Lower leg skin (tissue), 4 donors: ENCODE measurements around the gene ARHGDIG. TPM values are rescaled to one million over a fixed set of nuclear protein-coding genes. Genes with fewer than 3 reads are reported as not detected.

Source experiments
- DNase-seq, 2 donors: peaks; one replicate each; pipeline ENCODE4 v3.0.0-alpha.2; 2019; ENCODE audit warnings: low spot score in 2 of 2
- H3K4me3 ChIP-seq: fragments of 200-600 bp; sonication (generic); 2 replicates; pipeline ENCODE4 v1.5.1; 2017; ENCODE audit warnings: mild to moderate bottlenecking, low read depth; ENCODE audit not compliant: poor library complexity, severe bottlenecking
- CTCF ChIP-seq, 3 donors: fragments of 450-650 bp; IDR thresholded peaks; one replicate each; pipeline ENCODE4 v1.5.1; 2016; ENCODE audit warnings: antibody characterized with exemption in 3 of 3, mild to moderate bottlenecking in 3 of 3, moderate library complexity in 2 of 3
- POLR2A ChIP-seq, 2 donors: fragments of 450-650 bp; IDR thresholded peaks; one replicate each; pipeline ENCODE4 v1.6.1; 2016 to 2017; ENCODE audit warnings: antibody characterized with exemption in 2 of 2, mild to moderate bottlenecking in 1 of 2, moderate library complexity in 1 of 2
- WGBS, 2 donors: methylation state at CpG; one replicate each; pipeline ENCODE4 v1.1.5; 2018; 5-methylcytosine and 5-hydroxymethylcytosine counted together
- intact Hi-C: fragments of 100-400 bp; cut with DNase I; formaldehyde crosslinking; loops from one replicate; pipeline ENCODE4 v1.15.0; 2023; ENCODE audit warnings: low total_unique reads
- total RNA-seq, 4 donors: library from RNA; depleted of rRNA; stranded (reverse); fragments of >200 nt; gene quantifications; one replicate each; pipeline ENCODE4 v1.1.0, GENCODE V29; 2016

Gene ARHGDIG
- total RNA-seq, 4 donors from 2014 or later: not detected

GRCh38 chr16:242281-242680 is 38.1 kb upstream of the ARHGDIG start:
- DNase-seq: no peak
- WGBS, 2 donors: 92 to 93% methylated on average over 10 of the region's 10 CpGs
- intact Hi-C loops: no loop called here
- no peak for TF ChIP-seq CTCF (IDR thresholded peaks at IDR 0.05)
- no peak for TF ChIP-seq POLR2A (IDR thresholded peaks at IDR 0.05)
- no peak overlapping the region for H3K4me3 ChIP-seq

- 76 to 87% methylated on average over 4 of the region's 4 CpGs for WGBS, 2 donors
- TF ChIP-seq POLR2A (IDR thresholded peaks at IDR 0.05): no peak
- no peak for TF ChIP-seq CTCF (IDR thresholded peaks at IDR 0.05)
- H3K4me3 ChIP-seq: no peak overlapping the region
- intact Hi-C loops: no loop called here
- DNase-seq: no peak
These were observed 37.0 kb upstream of the ARHGDIG start for GRCh38 chr16:243348-243747.

GRCh38 chr16:245105-245504 is 35.3 kb upstream of the ARHGDIG start:
- WGBS, 2 donors: 92 to 95% methylated on average over 9 of the region's 9 CpGs
- H3K4me3 ChIP-seq: no peak overlapping the region
- no peak for DNase-seq
- TF ChIP-seq CTCF (IDR thresholded peaks at IDR 0.05): no peak
- no peak for TF ChIP-seq POLR2A (IDR thresholded peaks at IDR 0.05)
- intact Hi-C loops: no loop called here

GRCh38 chr16:247027-247426 is 33.4 kb upstream of the ARHGDIG start:
- no peak for DNase-seq
- TF ChIP-seq CTCF (IDR thresholded peaks at IDR 0.05) (no peak), POLR2A (IDR thresholded peaks at IDR 0.05) (no peak)
- no peak overlapping the region for H3K4me3 ChIP-seq
- WGBS, 2 donors: 94 to 95% methylated on average over 12 of the region's 12 CpGs
- intact Hi-C loops: no loop called here

GRCh38 chr16:249431-249830 is 31.0 kb upstream of the ARHGDIG start:
- WGBS, 2 donors: 91 to 94% methylated on average over 9 to 12 of the region's 12 CpGs
- no peak for TF ChIP-seq POLR2A (IDR thresholded peaks at IDR 0.05)
- no peak for TF ChIP-seq CTCF (IDR thresholded peaks at IDR 0.05)

More at GRCh38 chr16:249431-249830, 31.0 kb upstream of the ARHGDIG start:
- H3K4me3 ChIP-seq: no peak overlapping the region
- DNase-seq: no peak
- intact Hi-C loops: no loop called here
